OCI-LY3 (cell line): ENCODE data around the gene FAT3.

ENCODE experiments used
- H2AFZ ChIP-seq: fragments of 200-600, 300-600 bp; shearing (Covaris generic); 2 replicates; pipeline ENCODE4 v1.6.0; 2014; ENCODE audit warnings: antibody characterized with exemption, low read depth, low read length
- H3K27ac ChIP-seq: fragments of 200-600, 300-600 bp; sonication (generic); 2 replicates; pipeline ENCODE4 v1.5.1; 2014; ENCODE audit warnings: mild to moderate bottlenecking, low read length, moderate library complexity, mixed read lengths
- H3K27me3 ChIP-seq: fragments of 200-600, 300-600 bp; sonication (generic); 2 replicates; pipeline ENCODE4 v1.6.1; 2014; ENCODE audit warnings: low read depth, low read length, mixed read lengths
- H3K36me3 ChIP-seq: fragments of 200-600, 300-600 bp; sonication (generic); replicated peaks from 2 replicates; pipeline ENCODE3; 2014; ENCODE audit warnings: low read depth, low read length, mixed read lengths
- H3K4me1 ChIP-seq: fragments of 300-600, 200-600 bp; sonication (generic); 2 replicates; pipeline ENCODE4 v1.6.1; 2014; ENCODE audit warnings: low read length, mixed read lengths
- H3K4me2 ChIP-seq: fragments of 200-600, 300-600 bp; sonication (generic); 2 replicates; pipeline ENCODE4 v1.6.1; 2014; ENCODE audit warnings: low read length, mixed read lengths
- H3K4me3 ChIP-seq: fragments of 300-600, 200-600 bp; sonication (generic); 2 replicates; pipeline ENCODE4 v1.5.1; 2014; ENCODE audit warnings: antibody characterized with exemption, mild to moderate bottlenecking, low read length, moderate library complexity
- H3K79me2 ChIP-seq: fragments of 300-600, 200-600 bp; shearing (Covaris generic); 2 replicates; pipeline ENCODE4 v1.6.1; 2014; ENCODE audit warnings: mild to moderate bottlenecking, low read length, mixed read lengths
- H3K9ac ChIP-seq: fragments of 300-600, 200-600 bp; shearing (Covaris generic); 2 replicates; pipeline ENCODE4 v1.6.0; 2014; ENCODE audit warnings: mild to moderate bottlenecking, low read length, moderate library complexity
- H3K9me3 ChIP-seq: fragments of 200-600, 300-600 bp; shearing (Covaris generic); 2 replicates; pipeline ENCODE4 v1.6.1; 2014; ENCODE audit warnings: low read length, mixed read lengths; ENCODE audit not compliant: insufficient read depth
- H4K20me1 ChIP-seq: fragments of 200-600, 300-600 bp; sonication (generic); 2 replicates; pipeline ENCODE4 v1.6.1; 2016; ENCODE audit warnings: low read length, mixed read lengths; ENCODE audit not compliant: insufficient read depth
- EZH2phosphoT487 ChIP-seq: fragments of 200-600 bp; shearing (Covaris generic); IDR thresholded peaks from 2 replicates; pipeline ENCODE4 v1.6.1; 2018; ENCODE audit warnings: antibody characterized with exemption, mixed run types, low read depth
- TF ChIP-seq, protein P1 (sequence below): fragments of 200-600, 300-600 bp; sonication (generic); IDR thresholded peaks from 2 replicates; pipeline ENCODE4 v1.5.1; 2014; ENCODE audit warnings: antibody characterized with exemption, low read length, low read depth

FAT3 gene

DNA sequence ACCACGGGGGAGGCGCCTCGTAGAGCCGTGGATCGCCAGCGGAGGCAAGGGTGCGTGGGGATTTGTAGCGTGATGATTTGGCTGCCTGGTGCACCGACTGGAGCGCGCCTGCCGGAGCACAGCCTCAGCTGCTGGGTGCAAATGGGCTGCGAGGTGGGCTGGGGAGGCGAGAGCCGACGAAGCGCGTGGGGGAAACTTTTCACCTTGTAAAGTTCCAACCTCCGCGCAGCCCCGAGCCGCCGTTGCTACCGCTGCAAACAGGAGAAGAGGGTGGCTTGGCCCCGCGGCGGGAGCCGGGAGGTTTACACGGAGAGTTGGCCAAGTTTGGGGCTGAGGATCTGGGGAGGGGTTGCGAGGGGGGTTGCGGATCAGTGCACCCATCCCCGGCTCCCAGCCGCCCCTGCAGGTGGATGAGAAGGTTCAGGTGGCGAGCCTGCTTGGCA lies 528 bp downstream of the FAT3 start:
- TF ChIP-seq, protein P1, sequence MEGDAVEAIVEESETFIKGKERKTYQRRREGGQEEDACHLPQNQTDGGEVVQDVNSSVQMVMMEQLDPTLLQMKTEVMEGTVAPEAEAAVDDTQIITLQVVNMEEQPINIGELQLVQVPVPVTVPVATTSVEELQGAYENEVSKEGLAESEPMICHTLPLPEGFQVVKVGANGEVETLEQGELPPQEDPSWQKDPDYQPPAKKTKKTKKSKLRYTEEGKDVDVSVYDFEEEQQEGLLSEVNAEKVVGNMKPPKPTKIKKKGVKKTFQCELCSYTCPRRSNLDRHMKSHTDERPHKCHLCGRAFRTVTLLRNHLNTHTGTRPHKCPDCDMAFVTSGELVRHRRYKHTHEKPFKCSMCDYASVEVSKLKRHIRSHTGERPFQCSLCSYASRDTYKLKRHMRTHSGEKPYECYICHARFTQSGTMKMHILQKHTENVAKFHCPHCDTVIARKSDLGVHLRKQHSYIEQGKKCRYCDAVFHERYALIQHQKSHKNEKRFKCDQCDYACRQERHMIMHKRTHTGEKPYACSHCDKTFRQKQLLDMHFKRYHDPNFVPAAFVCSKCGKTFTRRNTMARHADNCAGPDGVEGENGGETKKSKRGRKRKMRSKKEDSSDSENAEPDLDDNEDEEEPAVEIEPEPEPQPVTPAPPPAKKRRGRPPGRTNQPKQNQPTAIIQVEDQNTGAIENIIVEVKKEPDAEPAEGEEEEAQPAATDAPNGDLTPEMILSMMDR: no peak
- Histone ChIP-seq H3K27ac (no peak overlapping the region), H3K4me2 (no peak overlapping the region), H3K79me2 (no peaks in the 10 kb centered on the region), H3K27me3 (no peaks in the 10 kb centered on the region), H2AFZ (no peak overlapping the region), H3K36me3 (peaks cover 6% of the 10 kb centered on the region), H3K4me1 (no peaks in the 10 kb centered on the region), H3K9me3 (peaks cover 6% of the 10 kb centered on the region; the same call in 1 of the 2 replicates), H3K4me3 (no peak overlapping the region), H4K20me1 (no peaks in the 10 kb centered on the region), H3K9ac (no peak overlapping the region)

DNA sequence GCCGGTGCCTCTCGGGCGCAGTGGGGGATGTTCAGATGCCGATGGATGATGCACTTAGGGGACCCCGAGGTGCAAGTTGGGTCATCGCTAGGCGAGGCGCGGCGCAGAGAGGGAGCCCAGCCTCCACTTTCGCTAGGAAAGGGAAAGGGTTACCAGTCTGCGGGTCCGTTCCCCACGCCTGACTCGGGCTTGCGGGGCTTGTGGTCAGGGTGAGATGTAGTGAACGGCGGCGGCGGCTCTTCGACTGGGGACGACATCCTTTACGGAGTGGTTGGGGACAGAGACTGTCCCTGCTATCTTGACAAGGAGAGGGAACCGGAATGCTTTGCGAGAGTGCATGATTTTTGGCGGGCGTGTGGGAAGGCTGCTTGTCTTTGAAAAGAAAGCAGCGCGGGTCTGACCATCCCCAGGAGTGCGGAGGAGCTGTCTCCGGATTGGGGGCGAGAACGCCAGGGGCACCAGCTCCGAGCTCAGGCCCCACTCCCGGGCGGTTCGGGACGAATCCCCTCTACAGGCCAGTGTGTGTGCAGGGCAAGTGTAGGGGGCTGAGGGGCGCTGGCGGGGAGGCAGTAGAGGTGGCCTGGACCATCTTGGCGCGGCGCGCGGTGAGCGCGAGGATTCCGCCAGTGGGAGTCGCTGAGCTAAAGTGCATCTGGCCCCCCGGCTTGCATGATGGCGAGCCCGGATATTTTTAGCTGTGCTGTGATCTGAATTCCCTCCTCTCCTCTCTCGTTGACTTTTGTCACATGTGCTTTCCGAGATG lies 1.1 kb downstream of the FAT3 start:
- peaks cover 1% of the 10 kb centered on the region for H3K36me3 ChIP-seq
- no peaks in the 10 kb centered on the region for H3K79me2 ChIP-seq
- no peaks in the 10 kb centered on the region for H3K27me3 ChIP-seq
- no peaks in the 10 kb centered on the region for H3K4me1 ChIP-seq
- no peaks in the 10 kb centered on the region for H4K20me1 ChIP-seq
- H3K27ac ChIP-seq: no peak overlapping the region
- H3K4me2 ChIP-seq: no peak overlapping the region
- H3K4me3 ChIP-seq: no peak overlapping the region
- TF ChIP-seq, protein P1: no peak
- TF ChIP-seq EZH2phosphoT487: no peak
- H3K9me3 ChIP-seq: peaks cover under 1% of the 10 kb centered on the region; the same call in 1 of the 2 replicates
- H3K9ac ChIP-seq: no peak overlapping the region
- H2AFZ ChIP-seq: no peak overlapping the region

DNA sequence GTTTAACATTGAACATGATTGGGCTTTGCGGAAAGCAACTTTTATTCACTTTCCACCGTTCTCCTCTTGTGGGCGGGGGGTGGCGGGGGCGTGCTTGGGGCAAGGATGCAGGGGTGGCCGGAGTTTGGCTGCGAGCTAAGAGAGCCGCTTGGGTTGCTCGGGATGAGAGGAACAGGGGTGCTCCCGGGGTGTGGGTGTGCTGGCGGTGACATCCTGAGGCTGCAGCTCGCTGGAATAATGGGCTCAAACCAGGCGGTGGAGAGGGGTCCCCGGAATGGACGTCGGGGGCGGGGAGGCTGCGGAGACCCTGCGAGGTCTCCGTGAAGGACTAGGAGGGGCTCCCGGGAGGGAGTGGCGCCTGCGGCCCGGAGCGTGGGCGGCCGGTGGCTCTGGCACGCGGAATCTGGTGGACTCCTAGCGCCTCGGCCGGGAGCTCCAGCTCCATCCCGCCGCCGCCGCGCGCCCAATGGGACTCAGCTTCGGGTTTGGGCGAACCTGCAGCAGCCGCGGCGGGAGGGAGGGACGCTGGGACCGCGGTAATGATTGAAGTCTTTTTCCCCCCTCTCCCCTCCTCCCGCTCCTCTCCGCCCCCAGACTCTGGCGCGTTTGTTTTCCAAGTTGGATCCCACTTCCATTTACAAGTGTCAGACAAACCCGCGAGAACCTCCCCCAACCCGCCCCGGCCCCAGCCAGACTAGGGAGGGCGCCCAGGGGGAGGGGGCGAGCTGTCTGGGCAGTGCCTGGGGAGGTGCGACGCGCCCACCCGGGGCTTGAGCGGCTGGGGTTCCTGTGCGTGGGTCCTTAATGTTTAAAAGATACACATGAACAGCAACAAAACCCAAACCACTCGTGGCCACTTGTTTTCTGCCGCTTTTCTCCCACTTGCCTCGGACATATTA lies 2.0 kb downstream of the FAT3 start:
- Histone ChIP-seq H3K79me2 (no peaks in the 10 kb centered on the region), H2AFZ (no peak overlapping the region), H3K9ac (no peak overlapping the region), H3K27ac (no peak overlapping the region), H3K4me3 (no peak overlapping the region), H4K20me1 (no peaks in the 10 kb centered on the region), H3K27me3 (no peaks in the 10 kb centered on the region), H3K9me3 (no peaks in the 10 kb centered on the region), H3K4me2 (no peak overlapping the region), H3K4me1 (no peaks in the 10 kb centered on the region), H3K36me3 (no peaks in the 10 kb centered on the region)
- TF ChIP-seq, protein P1: no peak
- TF ChIP-seq EZH2phosphoT487: no peak

- no peak overlapping the region for H3K9ac ChIP-seq
- no peak overlapping the region for H2AFZ ChIP-seq
- H3K4me1 ChIP-seq: no peaks in the 10 kb centered on the region
- no peaks in the 10 kb centered on the region for H3K36me3 ChIP-seq
- H3K79me2 ChIP-seq: no peaks in the 10 kb centered on the region
- no peak overlapping the region for H3K4me3 ChIP-seq
- no peaks in the 10 kb centered on the region for H4K20me1 ChIP-seq
- no peaks in the 10 kb centered on the region for H3K9me3 ChIP-seq
- H3K27me3 ChIP-seq: no peaks in the 10 kb centered on the region
- no peak for TF ChIP-seq EZH2phosphoT487
- TF ChIP-seq, protein P1: no peak
- H3K4me2 ChIP-seq: no peak overlapping the region
- H3K27ac ChIP-seq: no peak overlapping the region
Observed at GRCh38 chr11:92227230-92227814, 2.7 kb downstream of the FAT3 start.
